Measurements from ENCODE around the gene STAT1. TPM values are rescaled to one million over a fixed set of nuclear protein-coding genes. Genes with fewer than 3 reads are reported as not detected.

STAT1 gene
- polyA plus RNA-seq, 1 experiment: 130 TPM

- ChIA-PET POLR2A (interaction anchor here (0.6 to 1.0 kb wide), 4 partner anchors 32 to 98 kb away, joined by 3 to 5 read pairs (median 4); no protein-coding TSS in a partner anchor), CTCF (interaction anchor here (0.6 to 1.9 kb wide), 3 partner anchors 9 to 199 kb away, joined by 3 to 4 read pairs (median 4); no protein-coding TSS in a partner anchor)
- peak; percentile 88 for DNase-seq (ENCODE audit: low read depth, low spot score)
- no peak for TF ChIP-seq CTCF (IDR thresholded peaks at IDR 0.05; ENCODE audit: low read depth, low read length)
- no peaks in the 10 kb centered on the region for H3K9me3 ChIP-seq (ENCODE audit: control insufficient read depth, insufficient read depth, low read length)
- peak overlapping the region; percentile 49 for H3K27ac ChIP-seq (ENCODE audit: low read depth, low read length)
- H3K27me3 ChIP-seq (ENCODE audit: control insufficient read depth, insufficient read depth, low read length): no peaks in the 10 kb centered on the region
- peak overlapping the region; percentile 8 for H3K4me3 ChIP-seq (ENCODE audit: low read depth, low read length)
These were observed 33.9 kb downstream of the STAT1 start for GRCh38 chr2:190979906-190980629.

- Histone ChIP-seq H3K27ac (ENCODE audit: low read depth, low read length) (no peak overlapping the region), H3K27me3 (ENCODE audit: control insufficient read depth, insufficient read depth, low read length) (no peaks in the 10 kb centered on the region), H3K9me3 (ENCODE audit: control insufficient read depth, insufficient read depth, low read length) (no peaks in the 10 kb centered on the region), H3K4me3 (ENCODE audit: low read depth, low read length) (no peak overlapping the region)
- ChIA-PET POLR2A (no interaction called here), CTCF (no interaction called here)
- no peak for DNase-seq (ENCODE audit: low read depth, low spot score)
- no peak for TF ChIP-seq CTCF (IDR thresholded peaks at IDR 0.05; ENCODE audit: low read depth, low read length)
These were observed 35.5 kb downstream of the STAT1 start for GRCh38 chr2:190978389-190979053.

GRCh38 chr2:190977505-190977904 is 36.5 kb downstream of the STAT1 start:
- TF ChIP-seq CTCF (IDR thresholded peaks at IDR 0.05; ENCODE audit: low read depth, low read length): no peak
- Histone ChIP-seq H3K27ac (ENCODE audit: low read depth, low read length) (no peak overlapping the region), H3K4me3 (ENCODE audit: low read depth, low read length) (no peak overlapping the region), H3K9me3 (ENCODE audit: control insufficient read depth, insufficient read depth, low read length) (no peaks in the 10 kb centered on the region), H3K27me3 (ENCODE audit: control insufficient read depth, insufficient read depth, low read length) (no peaks in the 10 kb centered on the region)
- CTCF ChIA-PET: no interaction called here
- no peak for DNase-seq (ENCODE audit: low read depth, low spot score)
- POLR2A ChIA-PET: no interaction called here

- Histone ChIP-seq H3K4me3 (ENCODE audit: low read depth, low read length) (no peak overlapping the region), H3K27me3 (ENCODE audit: control insufficient read depth, insufficient read depth, low read length) (no peaks in the 10 kb centered on the region), H3K9me3 (ENCODE audit: control insufficient read depth, insufficient read depth, low read length) (no peaks in the 10 kb centered on the region), H3K27ac (ENCODE audit: low read depth, low read length) (no peak overlapping the region)
- ChIA-PET CTCF (no interaction called here), POLR2A (no interaction called here)
- TF ChIP-seq CTCF (IDR thresholded peaks at IDR 0.05; ENCODE audit: low read depth, low read length): no peak
- no peak for DNase-seq (ENCODE audit: low read depth, low spot score)
These were observed 37.5 kb downstream of the STAT1 start for GRCh38 chr2:190976521-190976920.
